ENCODE measurements around the gene PLA2G4B. TPM values are rescaled to one million over a fixed set of nuclear protein-coding genes. Genes with fewer than 3 reads are reported as not detected.

The PLA2G4B gene
- total and polyA plus RNA-seq, 4 donors: 3.3 to 31.2 (median 14.6) TPM

GRCh38 chr15:41805711-41806110 is 32.9 kb upstream of the PLA2G4B start:
- H3K4me1 ChIP-seq (ENCODE audit: control insufficient read depth, insufficient read depth, low read length): peaks cover 21% of the 10 kb centered on the region
- no peak for DNase-seq (ENCODE audit: low read depth in 4 of 6, low spot score in 6 of 6)
- no peak overlapping the region for H3K4me3 ChIP-seq (ENCODE audit: low read depth, low read length)
- peaks cover 27% of the 10 kb centered on the region for H3K36me3 ChIP-seq (ENCODE audit: control insufficient read depth, insufficient read depth, low read length)
- H3K27ac ChIP-seq (ENCODE audit: low read depth, low read length): no peak overlapping the region
- H3K27me3 ChIP-seq (ENCODE audit: control insufficient read depth, insufficient read depth, low read length): no peaks in the 10 kb centered on the region
- H3K9me3 ChIP-seq (ENCODE audit: control insufficient read depth, insufficient read depth, low read length): no peaks in the 10 kb centered on the region
- WGBS (ENCODE audit: insufficient coverage): 92% methylated on average over 2 of the region's 3 CpGs

- Histone ChIP-seq H3K27ac (ENCODE audit: low read depth, low read length) (no peak overlapping the region), H3K9me3 (ENCODE audit: control insufficient read depth, insufficient read depth, low read length) (no peaks in the 10 kb centered on the region), H3K36me3 (ENCODE audit: control insufficient read depth, insufficient read depth, low read length) (peaks cover 26% of the 10 kb centered on the region), H3K4me1 (ENCODE audit: control insufficient read depth, insufficient read depth, low read length) (peaks cover 28% of the 10 kb centered on the region), H3K4me3 (ENCODE audit: low read depth, low read length) (no peak overlapping the region), H3K27me3 (ENCODE audit: control insufficient read depth, insufficient read depth, low read length) (no peaks in the 10 kb centered on the region)
- no peak for DNase-seq (ENCODE audit: low read depth in 4 of 6, low spot score in 6 of 6)
- WGBS (ENCODE audit: insufficient coverage): 76% methylated on average over 6 of the region's 10 CpGs
Measured at GRCh38 chr15:41806291-41807181, 32.1 kb upstream of the PLA2G4B start.

GRCh38 chr15:41809121-41809520 is 29.5 kb upstream of the PLA2G4B start:
- DNase-seq (ENCODE audit: low read depth in 4 of 6, low spot score in 6 of 6): no peak
- Histone ChIP-seq H3K4me3 (ENCODE audit: low read depth, low read length) (no peak overlapping the region), H3K27me3 (ENCODE audit: control insufficient read depth, insufficient read depth, low read length) (no peaks in the 10 kb centered on the region), H3K27ac (ENCODE audit: low read depth, low read length) (no peak overlapping the region), H3K36me3 (ENCODE audit: control insufficient read depth, insufficient read depth, low read length) (peaks cover 49% of the 10 kb centered on the region), H3K4me1 (ENCODE audit: control insufficient read depth, insufficient read depth, low read length) (peaks cover 28% of the 10 kb centered on the region), H3K9me3 (ENCODE audit: control insufficient read depth, insufficient read depth, low read length) (no peaks in the 10 kb centered on the region)
- no CpG with 5 or more reads among the region's 2 CpGs for WGBS (ENCODE audit: insufficient coverage)

- H3K9me3 ChIP-seq (ENCODE audit: control insufficient read depth, insufficient read depth, low read length): no peaks in the 10 kb centered on the region
- H3K4me1 ChIP-seq (ENCODE audit: control insufficient read depth, insufficient read depth, low read length): peaks cover 23% of the 10 kb centered on the region
- 76% methylated on average over 7 of the region's 12 CpGs for WGBS (ENCODE audit: insufficient coverage)
- no peak overlapping the region for H3K27ac ChIP-seq (ENCODE audit: low read depth, low read length)
- DNase-seq (ENCODE audit: low read depth in 4 of 6, low spot score in 6 of 6): peak in 1 of 6 donors; percentile 30
- peaks cover 49% of the 10 kb centered on the region for H3K36me3 ChIP-seq (ENCODE audit: control insufficient read depth, insufficient read depth, low read length)
- no peak overlapping the region for H3K4me3 ChIP-seq (ENCODE audit: low read depth, low read length)
- H3K27me3 ChIP-seq (ENCODE audit: control insufficient read depth, insufficient read depth, low read length): no peaks in the 10 kb centered on the region
Measured at GRCh38 chr15:41809526-41810220, 29.0 kb upstream of the PLA2G4B start.

- no peaks in the 10 kb centered on the region for H3K9me3 ChIP-seq (ENCODE audit: control insufficient read depth, insufficient read depth, low read length)
- WGBS (ENCODE audit: insufficient coverage): 83% methylated on average over 1 of the region's 5 CpGs
- no peak for DNase-seq (ENCODE audit: low read depth in 4 of 6, low spot score in 6 of 6)
- no peak overlapping the region for H3K27ac ChIP-seq (ENCODE audit: low read depth, low read length)
- H3K4me1 ChIP-seq (ENCODE audit: control insufficient read depth, insufficient read depth, low read length): peaks cover 17% of the 10 kb centered on the region
- H3K36me3 ChIP-seq (ENCODE audit: control insufficient read depth, insufficient read depth, low read length): peaks cover 58% of the 10 kb centered on the region
- no peaks in the 10 kb centered on the region for H3K27me3 ChIP-seq (ENCODE audit: control insufficient read depth, insufficient read depth, low read length)
- no peak overlapping the region for H3K4me3 ChIP-seq (ENCODE audit: low read depth, low read length)
Measured at GRCh38 chr15:41810651-41811431, 27.8 kb upstream of the PLA2G4B start.

- 50% methylated on average over 11 of the region's 18 CpGs for whole genome bisulfite sequencing (ENCODE audit: insufficient coverage)
- DNase-seq (ENCODE audit: low read depth in 4 of 6, low spot score in 6 of 6): peak in 5 of 6 donors; percentile 53 to 89 (median 66)
- H3K27me3 ChIP-seq (ENCODE audit: control insufficient read depth, insufficient read depth, low read length): no peaks in the 10 kb centered on the region
- H3K4me1 ChIP-seq (ENCODE audit: control insufficient read depth, insufficient read depth, low read length): peaks cover 12% of the 10 kb centered on the region
- no peak overlapping the region for H3K4me3 ChIP-seq (ENCODE audit: low read depth, low read length)
- H3K36me3 ChIP-seq (ENCODE audit: control insufficient read depth, insufficient read depth, low read length): peaks cover 58% of the 10 kb centered on the region
- no peaks in the 10 kb centered on the region for H3K9me3 ChIP-seq (ENCODE audit: control insufficient read depth, insufficient read depth, low read length)
- H3K27ac ChIP-seq (ENCODE audit: low read depth, low read length): no peak overlapping the region
Measured at GRCh38 chr15:41811432-41812195, 27.0 kb upstream of the PLA2G4B start.

- WGBS (ENCODE audit: insufficient coverage): 94% methylated on average over 11 of the region's 11 CpGs
- Histone ChIP-seq H3K27me3 (ENCODE audit: control insufficient read depth, insufficient read depth, low read length) (no peaks in the 10 kb centered on the region), H3K9me3 (ENCODE audit: control insufficient read depth, insufficient read depth, low read length) (no peaks in the 10 kb centered on the region), H3K4me3 (ENCODE audit: low read depth, low read length) (no peak overlapping the region), H3K36me3 (ENCODE audit: control insufficient read depth, insufficient read depth, low read length) (peaks cover 71% of the 10 kb centered on the region), H3K27ac (ENCODE audit: low read depth, low read length) (no peak overlapping the region), H3K4me1 (ENCODE audit: control insufficient read depth, insufficient read depth, low read length) (peaks cover 10% of the 10 kb centered on the region)
- DNase-seq (ENCODE audit: low read depth in 4 of 6, low spot score in 6 of 6): no peak
Measured at GRCh38 chr15:41812820-41813375, 25.7 kb upstream of the PLA2G4B start.

- 94% methylated on average over 5 of the region's 8 CpGs for WGBS (ENCODE audit: insufficient coverage)
- DNase-seq (ENCODE audit: low read depth in 4 of 6, low spot score in 6 of 6): no peak
- H3K27ac ChIP-seq (ENCODE audit: low read depth, low read length): no peak overlapping the region
- H3K27me3 ChIP-seq (ENCODE audit: control insufficient read depth, insufficient read depth, low read length): no peaks in the 10 kb centered on the region
- no peak overlapping the region for H3K4me3 ChIP-seq (ENCODE audit: low read depth, low read length)
- peaks cover 10% of the 10 kb centered on the region for H3K4me1 ChIP-seq (ENCODE audit: control insufficient read depth, insufficient read depth, low read length)
- H3K9me3 ChIP-seq (ENCODE audit: control insufficient read depth, insufficient read depth, low read length): no peaks in the 10 kb centered on the region
- H3K36me3 ChIP-seq (ENCODE audit: control insufficient read depth, insufficient read depth, low read length): peaks cover 76% of the 10 kb centered on the region
Measured at GRCh38 chr15:41813426-41813825, 25.2 kb upstream of the PLA2G4B start.
